CD4-positive, CD25-positive, alpha-beta regulatory T cell (primary cell): ENCODE data around the gene TNRC18. TPM values are rescaled to one million over a fixed set of nuclear protein-coding genes. Genes with fewer than 3 reads are reported as not detected.

Experiments
- ATAC-seq, 2 donors: fragments of 150-1000 bp; cut with Tn5 transposase; one replicate each; pipeline ENCODE4 v1.10.0; 2021; ENCODE audit warnings: low read depth in 2 of 2, moderate number of reproducible peaks in 2 of 2, moderate library complexity in 1 of 2
- DNase-seq, 3 donors: peaks; one replicate each; pipeline versions ENCODE4 v3.0.0 to v3.0.0-alpha.2; 2012 to 2022; ENCODE audit warnings: mixed read lengths in 1 of 3
- H3K27ac ChIP-seq: one replicate; pipeline ENCODE4 v1.7.0; 2013; ENCODE audit warnings: mild to moderate bottlenecking, low read length; ENCODE audit not compliant: insufficient read depth, poor library complexity, severe bottlenecking
- H3K27me3 ChIP-seq: one replicate; pipeline ENCODE4 v1.7.0; 2013; ENCODE audit warnings: low read length; ENCODE audit not compliant: control insufficient read depth, insufficient read depth
- H3K36me3 ChIP-seq: one replicate; pipeline ENCODE4 v1.7.0; 2013; ENCODE audit warnings: mild to moderate bottlenecking, low read length, moderate library complexity; ENCODE audit not compliant: control insufficient read depth, insufficient read depth
- H3K4me1 ChIP-seq: 2 replicates; pipeline ENCODE4 v1.7.0; 2013; ENCODE audit warnings: mild to moderate bottlenecking, low read length; ENCODE audit not compliant: insufficient read depth, control insufficient read depth, poor library complexity, severe bottlenecking
- H3K4me3 ChIP-seq: one replicate; pipeline ENCODE4 v1.7.0; 2013; ENCODE audit warnings: low read depth, mild to moderate bottlenecking, low read length, moderate library complexity
- H3K9me3 ChIP-seq, 2 experiments: 1 replicate in 1 of 2; 2 replicates in 1 of 2; pipeline ENCODE4 v1.7.0; 2013; ENCODE audit warnings: low read length in 2 of 2, mild to moderate bottlenecking in 1 of 2, moderate library complexity in 1 of 2; ENCODE audit not compliant: control insufficient read depth in 2 of 2
- H3K27ac Mint-ChIP-seq, 3 donors: one replicate each; pipeline ENCODE4 v1.8.0; 2020 to 2022; ENCODE audit warnings: mild to moderate bottlenecking in 3 of 3, mixed read lengths in 3 of 3, moderate library complexity in 2 of 3
- H3K27me3 Mint-ChIP-seq: one replicate; pipeline ENCODE4 v1.8.0; 2022; ENCODE audit warnings: mild to moderate bottlenecking, mixed read lengths
- H3K36me3 Mint-ChIP-seq: one replicate; pipeline ENCODE4 v1.8.0; 2020; ENCODE audit warnings: mixed read lengths
- H3K4me1 Mint-ChIP-seq, 4 donors: one replicate each; pipeline ENCODE4 v1.8.0; 2020 to 2022; ENCODE audit warnings: mixed read lengths in 4 of 4, mild to moderate bottlenecking in 1 of 4
- H3K4me3 Mint-ChIP-seq, 4 donors: one replicate each; pipeline ENCODE4 v1.8.0; 2020 to 2022; ENCODE audit warnings: mild to moderate bottlenecking in 4 of 4, mixed read lengths in 4 of 4, moderate library complexity in 3 of 4
- H3K9me3 Mint-ChIP-seq, 7 donors: one replicate each; pipeline ENCODE4 v1.8.0; 2020 to 2022; ENCODE audit warnings: mixed read lengths in 7 of 7, mild to moderate bottlenecking in 3 of 7, moderate library complexity in 2 of 7
- polyA plus RNA-seq, 4 donors: library from polyadenylated mRNA; unstranded; fragments of 300-500 nt; fragmentation: Illumina TruSeq; gene quantifications; one replicate each; pipeline ENCODE4 v1.2.3, GENCODE V29; 2021
- total RNA-seq: library from RNA; stranded (reverse); gene quantifications from one replicate; pipeline ENCODE4 v1.2.3, GENCODE V29; 2022

Gene TNRC18
- total and polyA plus RNA-seq, 5 donors from 2014 or later, result 0.17 to 80.1 (median 0.60) TPM

DNA sequence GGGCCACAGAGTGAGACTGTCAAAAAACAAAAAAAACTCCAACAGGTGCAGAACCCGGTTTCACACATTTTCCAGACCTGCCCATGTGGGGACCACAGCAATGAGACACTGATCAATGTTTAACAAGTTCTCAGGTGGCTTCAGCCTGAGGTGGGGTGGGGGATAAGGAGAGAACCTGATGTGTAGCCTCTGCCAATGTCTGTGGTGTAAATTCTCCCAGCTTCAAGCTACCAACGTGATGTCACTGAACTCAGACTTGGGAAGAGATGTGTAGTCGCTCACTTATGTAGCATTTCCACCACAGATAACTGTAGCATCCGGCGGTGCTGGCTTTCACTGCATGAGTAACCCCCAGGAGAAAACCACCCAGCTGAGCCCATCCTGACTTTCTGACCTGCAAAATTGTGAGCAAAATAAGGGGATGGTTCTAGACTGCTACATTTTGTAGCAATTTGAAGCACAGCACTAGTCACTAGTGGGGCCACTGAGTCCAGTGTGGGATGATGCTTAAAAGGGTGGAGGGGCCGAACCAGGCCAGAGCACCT is 13.8 kb upstream of the TNRC18 start:
- H3K9me3 Mint-ChIP-seq, result peaks cover 0 to 4% (median 0%) of the 10 kb centered on the region in 7 donors
- Histone ChIP-seq H3K9me3 (no peaks in the 10 kb centered on the region), H3K4me3 (no peak overlapping the region), H3K27me3 (peaks cover 3% of the 10 kb centered on the region), H3K36me3 (no peaks in the 10 kb centered on the region), H3K4me1 (no peaks in the 10 kb centered on the region), H3K27ac (no peak overlapping the region)
- H3K4me3 Mint-ChIP-seq, result no peak overlapping the region
- peaks cover 12% of the 10 kb centered on the region for H3K27me3 Mint-ChIP-seq
- peaks cover 13% of the 10 kb centered on the region for H3K36me3 Mint-ChIP-seq
- no peaks in the 10 kb centered on the region for H3K4me1 Mint-ChIP-seq
- DNase-seq (no peak), ATAC-seq (no peak)
- no peak overlapping the region for H3K27ac Mint-ChIP-seq

GRCh38 chr7:5436003-5436678 is 12.5 kb upstream of the TNRC18 start:
- H3K4me1 ChIP-seq, result no peaks in the 10 kb centered on the region
- no peak for ATAC-seq
- peaks cover 3% of the 10 kb centered on the region for H3K27me3 ChIP-seq
- peaks cover 13% of the 10 kb centered on the region for H3K36me3 Mint-ChIP-seq
- H3K4me3 Mint-ChIP-seq, result no peak overlapping the region
- H3K27me3 Mint-ChIP-seq, result peaks cover 24% of the 10 kb centered on the region
- peaks cover 0 to 4% (median 2%) of the 10 kb centered on the region in 4 donors for H3K4me1 Mint-ChIP-seq
- no peak overlapping the region for H3K4me3 ChIP-seq
- no peak for DNase-seq
- peaks cover 0 to 8% (median 0%) of the 10 kb centered on the region in 7 donors for H3K9me3 Mint-ChIP-seq
- H3K27ac ChIP-seq, result no peak overlapping the region
- H3K36me3 ChIP-seq, result no peaks in the 10 kb centered on the region
- H3K27ac Mint-ChIP-seq, result peak overlapping the region in 1 of 3 donors; percentile 27
- H3K9me3 ChIP-seq, result no peaks in the 10 kb centered on the region

GRCh38 chr7:5435291-5436002 is 11.8 kb upstream of the TNRC18 start:
- Histone ChIP-seq H3K36me3 (no peaks in the 10 kb centered on the region), H3K27me3 (peaks cover 6% of the 10 kb centered on the region), H3K27ac (no peak overlapping the region), H3K4me1 (no peaks in the 10 kb centered on the region), H3K4me3 (no peak overlapping the region), H3K9me3 (no peaks in the 10 kb centered on the region)
- H3K36me3 Mint-ChIP-seq, result peaks cover 10% of the 10 kb centered on the region
- ATAC-seq (no peak), DNase-seq (no peak)
- H3K27me3 Mint-ChIP-seq, result peaks cover 28% of the 10 kb centered on the region
- H3K4me1 Mint-ChIP-seq, result peaks cover 0 to 4% (median 2%) of the 10 kb centered on the region in 4 donors
- H3K9me3 Mint-ChIP-seq, result peaks cover 0 to 8% (median 1%) of the 10 kb centered on the region in 7 donors
- no peak overlapping the region for H3K4me3 Mint-ChIP-seq
- H3K27ac Mint-ChIP-seq, result peak overlapping the region in 1 of 3 donors; percentile 27

- no peak overlapping the region for H3K27ac ChIP-seq
- no peak overlapping the region for H3K27ac Mint-ChIP-seq
- H3K27me3 ChIP-seq, result peaks cover 14% of the 10 kb centered on the region
- H3K4me3 ChIP-seq, result no peak overlapping the region
- H3K9me3 ChIP-seq, result no peaks in the 10 kb centered on the region
- H3K36me3 ChIP-seq, result no peaks in the 10 kb centered on the region
- H3K4me1 ChIP-seq, result peaks cover 17% of the 10 kb centered on the region
- peaks cover 46% of the 10 kb centered on the region for H3K27me3 Mint-ChIP-seq
- H3K9me3 Mint-ChIP-seq, result peaks cover 0 to 8% (median 1%) of the 10 kb centered on the region in 7 donors
- peaks cover 0 to 13% (median 3%) of the 10 kb centered on the region in 4 donors for H3K4me1 Mint-ChIP-seq
- peaks cover 10% of the 10 kb centered on the region for H3K36me3 Mint-ChIP-seq
- no peak overlapping the region for H3K4me3 Mint-ChIP-seq
- no peak for DNase-seq
- ATAC-seq, result no peak
Measured at GRCh38 chr7:5433181-5433580, 9.5 kb upstream of the TNRC18 start.

- DNase-seq, result no peak
- H3K9me3 Mint-ChIP-seq, result peaks cover 0 to 8% (median 1%) of the 10 kb centered on the region in 7 donors
- no peak for ATAC-seq
- H3K9me3 ChIP-seq, result no peaks in the 10 kb centered on the region
- H3K4me1 Mint-ChIP-seq, result peaks cover 0 to 14% (median 3%) of the 10 kb centered on the region in 4 donors
- no peak overlapping the region for H3K27ac ChIP-seq
- peaks cover 9% of the 10 kb centered on the region for H3K36me3 Mint-ChIP-seq
- no peaks in the 10 kb centered on the region for H3K36me3 ChIP-seq
- H3K27me3 Mint-ChIP-seq, result peaks cover 46% of the 10 kb centered on the region
- H3K27me3 ChIP-seq, result peaks cover 14% of the 10 kb centered on the region
- H3K27ac Mint-ChIP-seq, result no peak overlapping the region
- H3K4me3 ChIP-seq, result no peak overlapping the region
- H3K4me1 ChIP-seq, result peaks cover 22% of the 10 kb centered on the region
- no peak overlapping the region for H3K4me3 Mint-ChIP-seq
Measured at GRCh38 chr7:5432691-5433090, 9.1 kb upstream of the TNRC18 start.

GRCh38 chr7:5431560-5432015 is 8.0 kb upstream of the TNRC18 start:
- Histone ChIP-seq H3K9me3 (no peaks in the 10 kb centered on the region), H3K27me3 (peaks cover 14% of the 10 kb centered on the region), H3K4me3 (no peak overlapping the region), H3K36me3 (no peaks in the 10 kb centered on the region), H3K4me1 (peaks cover 25% of the 10 kb centered on the region), H3K27ac (no peak overlapping the region)
- Mint-ChIP-seq H3K36me3 (peaks cover 4% of the 10 kb centered on the region), H3K27me3 (peaks cover 55% of the 10 kb centered on the region), H3K4me1 (peaks cover 0 to 22% (median 3%) of the 10 kb centered on the region in 4 donors), H3K27ac (peak overlapping the region in 1 of 3 donors; percentile 57), H3K9me3 (peaks cover 0 to 8% (median 1%) of the 10 kb centered on the region in 7 donors), H3K4me3 (peak overlapping the region in 1 of 4 donors; percentile 15)
- no peak for DNase-seq
- no peak for ATAC-seq

- DNase-seq (no peak), ATAC-seq (no peak)
- peaks cover 64% of the 10 kb centered on the region for H3K27me3 Mint-ChIP-seq
- Histone ChIP-seq H3K9me3 (no peaks in the 10 kb centered on the region), H3K27me3 (peaks cover 14% of the 10 kb centered on the region), H3K27ac (no peak overlapping the region), H3K4me1 (peaks cover 30% of the 10 kb centered on the region), H3K36me3 (no peaks in the 10 kb centered on the region), H3K4me3 (no peak overlapping the region)
- peak overlapping the region in 1 of 4 donors; percentile 54 for H3K4me3 Mint-ChIP-seq
- H3K27ac Mint-ChIP-seq, result no peak overlapping the region
- peaks cover 0 to 29% (median 4%) of the 10 kb centered on the region in 4 donors for H3K4me1 Mint-ChIP-seq
- peaks cover 0 to 8% (median under 1%) of the 10 kb centered on the region in 7 donors for H3K9me3 Mint-ChIP-seq
- H3K36me3 Mint-ChIP-seq, result peaks cover 4% of the 10 kb centered on the region
Measured at GRCh38 chr7:5430612-5430947, 6.9 kb upstream of the TNRC18 start.
